A673 (cell line): ENCODE results near the gene RNASE8. TPM values are rescaled to one million over a fixed set of nuclear protein-coding genes. Genes with fewer than 3 reads are reported as not detected.

Experiments
- BruUV-seq: library from RNA; stranded (reverse); fragments of 400-500 nt; replicated peaks from 2 replicates; lab custom pipeline; 2021; lab: Mats Ljungman, UMichigan
- CTCF ChIA-PET: fragments of 300-600 bp; sonication (Branson Sonifier 250); formaldehyde crosslinking; loops from one replicate; lab custom pipeline; 2022; ENCODE audit warnings: antibody characterized with exemption; lab: Charles Lee
- POLR2A ChIA-PET: fragments of 300-600 bp; sonication (Branson Sonifier 250); formaldehyde crosslinking; loops from one replicate; lab custom pipeline; 2022; ENCODE audit warnings: antibody characterized with exemption; ENCODE audit not compliant: low non-redundant PET; lab: Charles Lee
- DNase-seq: peaks from one replicate; pipeline ENCODE4 v3.0.0-alpha.2; 2015; ENCODE audit warnings: low spot score
- H3K27ac ChIP-seq: fragments of 200-600 bp; sonication (generic); 2 replicates; pipeline ENCODE4 v1.5.1; 2016; ENCODE audit warnings: mixed run types, low read depth, mild to moderate bottlenecking, mixed read lengths, antibody characterized with exemption, low read length; ENCODE audit not compliant: poor library complexity, severe bottlenecking
- H3K27me3 ChIP-seq: fragments of 200-600 bp; sonication (generic); replicated peaks from 2 replicates; pipeline ENCODE4 v1.6.1; 2017; ENCODE audit warnings: mixed run types, low read depth, mild to moderate bottlenecking, mixed read lengths, antibody characterized with exemption, low read length; ENCODE audit not compliant: insufficient read depth, poor library complexity
- H3K36me3 ChIP-seq: fragments of 200-600 bp; sonication (generic); 2 replicates; pipeline ENCODE4 v1.6.1; 2016; ENCODE audit warnings: mixed run types, mild to moderate bottlenecking, mixed read lengths, antibody characterized with exemption, low read length; ENCODE audit not compliant: insufficient read depth, poor library complexity, severe bottlenecking
- H3K4me1 ChIP-seq: fragments of 200-600 bp; sonication (generic); 2 replicates; pipeline ENCODE4 v1.6.1; 2017; ENCODE audit warnings: mixed run types, mild to moderate bottlenecking, mixed read lengths, antibody characterized with exemption, low read length; ENCODE audit not compliant: insufficient read depth, poor library complexity, severe bottlenecking
- H3K4me3 ChIP-seq: fragments of 200-600 bp; sonication (generic); 2 replicates; pipeline ENCODE4 v1.5.1; 2016; ENCODE audit warnings: low read depth, mixed run types, mild to moderate bottlenecking, mixed read lengths, low read length; ENCODE audit not compliant: poor library complexity, severe bottlenecking
- H3K9me3 ChIP-seq: fragments of 200-600 bp; sonication (generic); 2 replicates; pipeline ENCODE4 v1.6.1; 2016; ENCODE audit warnings: mixed run types, low read depth, mild to moderate bottlenecking, mixed read lengths, antibody characterized with exemption, low read length; ENCODE audit not compliant: poor library complexity, severe bottlenecking
- CTCF ChIP-seq: fragments of 300-800, 200-600 bp; sonication (generic); conservative IDR thresholded peaks from 2 replicates; pipeline ENCODE4 v1.5.1; 2017; ENCODE audit warnings: low read depth, mild to moderate bottlenecking, antibody characterized with exemption, low read length, moderate library complexity, mixed read lengths
- EZH2 ChIP-seq: fragments of 200-600 bp; sonication (generic); IDR thresholded peaks from 2 replicates; pipeline ENCODE4 v1.6.1; 2017; ENCODE audit warnings: borderline replicate concordance, low read depth, mild to moderate bottlenecking, mixed read lengths, antibody characterized with exemption, low read length; ENCODE audit not compliant: poor library complexity, severe bottlenecking
- intact Hi-C: fragments of 100-400 bp; cut with micrococcal nuclease; formaldehyde crosslinking; loops from one replicate; pipeline ENCODE4 v1.10.0; 2022; ENCODE audit not compliant: unreplicated experiment
- total RNA-seq: library from RNA; stranded (reverse); gene quantifications from 2 replicates; pipeline ENCODE4 v1.2.3, GENCODE V29; 2021

RNASE8 gene
- total RNA-seq, 1 experiment from 2014 or later = not detected

GRCh38 chr14:21096978-21097635, 39.5 kb downstream of the RNASE8 start:
- H3K4me1 ChIP-seq = peaks cover 56% of the 10 kb centered on the region
- ChIA-PET POLR2A (no interaction called here), CTCF (interaction anchor here (0.6 to 2.6 kb wide), 2 partner anchors 26 to 29 kb away, joined by 3 to 12 read pairs; no protein-coding TSS in a partner anchor)
- intact Hi-C loops = no loop called here
- no peaks in the 10 kb centered on the region for H3K27me3 ChIP-seq
- TF ChIP-seq EZH2 = no peak
- no peak for TF ChIP-seq CTCF
- H3K4me3 ChIP-seq = peak overlapping the region; percentile 55
- DNase-seq = no peak
- peaks cover 12% of the 10 kb centered on the region for H3K36me3 ChIP-seq
- no TSS peak for BruUV-seq
- peak overlapping the region; percentile 83 for H3K27ac ChIP-seq
- no peaks in the 10 kb centered on the region for H3K9me3 ChIP-seq

- DNase-seq = peak; percentile 42
- H3K4me3 ChIP-seq = peak overlapping the region; percentile 55
- H3K4me1 ChIP-seq = peaks cover 60% of the 10 kb centered on the region
- TF ChIP-seq EZH2 (no peak), CTCF (no peak)
- H3K27me3 ChIP-seq = no peaks in the 10 kb centered on the region
- H3K9me3 ChIP-seq = no peaks in the 10 kb centered on the region
- intact Hi-C loops = no loop called here
- BruUV-seq = no TSS peak
- CTCF ChIA-PET = interaction anchor here (0.6 to 2.6 kb wide), 2 partner anchors 26 to 30 kb away, joined by 3 to 12 read pairs; no protein-coding TSS in a partner anchor
- H3K27ac ChIP-seq = peak overlapping the region; percentile 83
- H3K36me3 ChIP-seq = peaks cover 7% of the 10 kb centered on the region
- POLR2A ChIA-PET = interaction anchor here (0.6 kb wide), 1 partner anchor 119 kb away, joined by 4 read pairs; no protein-coding TSS in a partner anchor
These were observed 40.0 kb downstream of the RNASE8 start for GRCh38 chr14:21097636-21098075.

GRCh38 chr14:21098076-21098891, 40.7 kb downstream of the RNASE8 start, which contains the start of gene ZNF219:
Gene ZNF219 (minus strand): TSS chr14:21098655. CDS start chr14:21093591, 5,064 bp downstream.
- ChIA-PET POLR2A (interaction anchor here (0.5 to 0.6 kb wide), 2 partner anchors 120 to 358 kb away, joined by 3 to 4 read pairs; no protein-coding TSS in a partner anchor), CTCF (interaction anchor here (0.6 to 0.9 kb wide), 2 partner anchors 29 to 172 kb away, joined by 5 to 6 read pairs; no protein-coding TSS in a partner anchor)
- H3K36me3 ChIP-seq = peaks cover under 1% of the 10 kb centered on the region
- 0 out of 2 replicates have a peak, but pooled peaks have one; percentile 23 for TF ChIP-seq CTCF
- TF ChIP-seq EZH2 = no peak
- H3K4me3 ChIP-seq = peak within 1 kb of the TSS; percentile 58
- no peaks in the 10 kb centered on the region for H3K9me3 ChIP-seq
- DNase-seq = peak; percentile 77
- H3K27ac ChIP-seq = peak within 1 kb of the TSS; percentile 83
- BruUV-seq = no TSS peak
- no peaks in the 10 kb centered on the region for H3K27me3 ChIP-seq
- H3K4me1 ChIP-seq = peaks cover 57% of the 10 kb centered on the region
- intact Hi-C loops = no loop called here
